H1 (cell line): ENCODE results near the gene IFIT1. TPM values are rescaled to one million over a fixed set of nuclear protein-coding genes. Genes with fewer than 3 reads are reported as not detected.
A peak's percentile ranks its signal among the peaks of the same experiment; 100 is the strongest.

Experiments
- ATF2 ChIP-seq: IDR thresholded peaks from 2 replicates; pipeline ENCODE4 v1.6.1; 2012; ENCODE audit warnings: low read length, inconsistent platforms
- BRCA1 ChIP-seq: IDR thresholded peaks from 2 replicates; pipeline ENCODE4 v1.6.1; 2012; ENCODE audit warnings: low read depth, low read length, improper control_type of control experiment
- CREB1 ChIP-seq: IDR thresholded peaks from 2 replicates; pipeline ENCODE4 v1.6.1; 2012; ENCODE audit warnings: inconsistent platforms
- CTCF ChIP-seq, 3 experiments: IDR thresholded peaks; 1 replicate in 2 of 3; 2 replicates in 1 of 3; pipeline versions ENCODE4 v1.5.1 to v1.6.1; 2011; ENCODE audit warnings: low read length in 3 of 3, mild to moderate bottlenecking in 3 of 3, inconsistent platforms in 2 of 3, low read depth in 1 of 3, moderate library complexity in 1 of 3; ENCODE audit not compliant: insufficient read depth in 1 of 3; ENCODE audit errors: control extremely low read depth in 1 of 3
- EP300 ChIP-seq, 2 experiments: IDR thresholded peaks; 1 replicate in 1 of 2; 2 replicates in 1 of 2; pipeline ENCODE4 v1.6.1; 2011 to 2012; ENCODE audit warnings: low read depth in 2 of 2, low read length in 2 of 2, mild to moderate bottlenecking in 2 of 2, borderline replicate concordance in 1 of 2, inconsistent platforms in 1 of 2, moderate library complexity in 1 of 2
- EZH2 ChIP-seq: fragments of 200-600 bp; sonication (generic); IDR thresholded peaks from 2 replicates; pipeline ENCODE4 v1.7.1; 2012; ENCODE audit warnings: low read depth, mild to moderate bottlenecking, moderate library complexity, low read length, inconsistent platforms; ENCODE audit not compliant: severe bottlenecking
- GTF2F1 ChIP-seq: IDR thresholded peaks from 2 replicates; pipeline ENCODE4 v1.6.1; 2012; ENCODE audit warnings: low read depth, low read length, improper control_type of control experiment, borderline replicate concordance
- HDAC6 ChIP-seq: IDR thresholded peaks from one replicate; pipeline ENCODE4 v1.7.1; 2012; ENCODE audit warnings: low read depth, mild to moderate bottlenecking, inconsistent platforms, low read length, moderate library complexity
- KDM5A ChIP-seq: fragments of 200-600 bp; IDR thresholded peaks from 2 replicates; pipeline ENCODE4 v1.7.1; 2012; ENCODE audit warnings: mild to moderate bottlenecking, low read length, inconsistent platforms, mixed read lengths
- MAFK ChIP-seq: IDR thresholded peaks from 2 replicates; pipeline ENCODE4 v1.6.1; 2012; ENCODE audit warnings: low read depth, mild to moderate bottlenecking, improper control_type of control experiment, low read length
- NANOG ChIP-seq: IDR thresholded peaks from 2 replicates; pipeline ENCODE4 v1.6.1; 2011; ENCODE audit warnings: low read length, low read depth, mild to moderate bottlenecking, inconsistent platforms; ENCODE audit not compliant: insufficient read depth, poor library complexity, severe bottlenecking
- NRF1 ChIP-seq: IDR thresholded peaks from 2 replicates; pipeline ENCODE4 v1.6.1; 2011; ENCODE audit warnings: mild to moderate bottlenecking, low read depth, low read length, improper control_type of control experiment
- POLR2A ChIP-seq, 2 experiments: IDR thresholded peaks; 1 replicate in 1 of 2; 2 replicates in 1 of 2; pipeline ENCODE4 v1.6.1; 2011; ENCODE audit warnings: low read depth in 2 of 2, low read length in 2 of 2, mild to moderate bottlenecking in 2 of 2; ENCODE audit errors: control extremely low read depth in 1 of 2
- POLR2AphosphoS5 ChIP-seq: IDR thresholded peaks from 2 replicates; pipeline ENCODE4 v1.6.1; 2011; ENCODE audit warnings: low read depth, low read length
- RAD21 ChIP-seq, 2 experiments: IDR thresholded peaks in 1 of 2; conservative IDR thresholded peaks in 1 of 2; 2 replicates each; pipeline ENCODE4 v1.6.1; 2011; ENCODE audit warnings: low read depth in 2 of 2, low read length in 2 of 2, improper control_type of control experiment in 1 of 2, inconsistent platforms in 1 of 2, mild to moderate bottlenecking in 1 of 2, moderate library complexity in 1 of 2
- RFX5 ChIP-seq: IDR thresholded peaks from 2 replicates; pipeline ENCODE4 v1.6.1; 2011; ENCODE audit warnings: low read depth, low read length, improper control_type of control experiment, borderline replicate concordance
- SIN3A ChIP-seq, 2 experiments: IDR thresholded peaks in 1 of 2; conservative IDR thresholded peaks in 1 of 2; 2 replicates each; pipeline ENCODE4 v1.6.1; 2011 to 2012; ENCODE audit warnings: low read length in 2 of 2, improper control_type of control experiment in 1 of 2, low read depth in 1 of 2, mild to moderate bottlenecking in 1 of 2
- SP2 ChIP-seq: IDR thresholded peaks from 2 replicates; pipeline ENCODE4 v1.6.1; 2012; ENCODE audit warnings: mild to moderate bottlenecking, low read length, inconsistent platforms
- TAF7 ChIP-seq: optimal IDR thresholded peaks from 2 replicates; pipeline ENCODE3; 2011; ENCODE audit warnings: low read depth, mild to moderate bottlenecking, inconsistent platforms, low read length, moderate library complexity, borderline replicate concordance
- polyA plus RNA-seq, 7 experiments: library from polyadenylated mRNA; depleted of rRNA in 3 of 7; stranded (reverse) in 5 of 7; unstranded in 2 of 7; fragments of >200 nt in 5 of 7; fragments of 200-250 nt in 2 of 7; gene quantifications; 1 replicate in 5 of 7; 2 replicates in 1 of 7; 4 replicates in 1 of 7; pipeline versions ENCODE4 v1.2.1 to v1.2.3, GENCODE V29; 2011 to 2013; ENCODE audit warnings: missing spikeins in 2 of 7, mixed read lengths in 2 of 7
- total RNA-seq: library from RNA; stranded (reverse); fragmentation: NEBNext Ultra II Directional; extraction: Animal tissue kit (Norgen Biotek cat#: 25700); gene quantifications from 2 replicates; pipeline ENCODE4 v1.2.1, GENCODE V29; 2021

Gene IFIT1
- total and polyA plus RNA-seq, 2 of the 8 experiments (the other 6 are each of a cell fraction or from before 2014, with no cell fraction given): 0.94 to 1.5 TPM

- TF ChIP-seq CTCF (IDR thresholded peaks at IDR 0.05; ENCODE audit: control extremely low read depth in 1 of 3, insufficient read depth in 1 of 3, low read depth in 1 of 3, low read length in 3 of 3) (peak in 1 of 3 experiments; percentile 6; a peak in 1 of 4 replicates), NRF1 (peak; percentile 64), GTF2F1 (no peak), POLR2A (IDR thresholded peaks at IDR 0.05; ENCODE audit: control extremely low read depth in 1 of 2, low read depth in 2 of 2, low read length in 2 of 2) (peak; percentile 46 to 66), KDM5A (no peak), MAFK (no peak), NANOG (no peak), TAF7 (no peak), SIN3A (conservative IDR thresholded peaks at IDR 0.05 in 1 of 2, IDR thresholded peaks at IDR 0.05 in 1 of 2; ENCODE audit: low read depth in 1 of 2, low read length in 2 of 2) (0 out of 4 replicates have a peak, but pooled peaks of 1 of the 2 experiments have one; percentile 19), EZH2 (no peak), BRCA1 (no peak), CREB1 (no peak), ATF2 (no peak), EP300 (IDR thresholded peaks at IDR 0.05; ENCODE audit: borderline replicate concordance in 1 of 2, low read depth in 2 of 2, low read length in 2 of 2) (no peak), HDAC6 (no peak), RAD21 (IDR thresholded peaks at IDR 0.05 in 1 of 2, conservative IDR thresholded peaks at IDR 0.05 in 1 of 2; ENCODE audit: low read depth in 2 of 2, low read length in 2 of 2) (0 out of 4 replicates have a peak, but pooled peaks of 1 of the 2 experiments have one; percentile 0), POLR2AphosphoS5 (peak; percentile 14; the same call in 1 of the 2 replicates), RFX5 (no peak), SP2 (no peak)
Measured at GRCh38 chr10:89414146-89414878, 21.9 kb downstream of the IFIT1 start, which contains the start of gene IFIT5 (continued).
